ENCODE results near the gene ARPC4. TPM values are rescaled to one million over a fixed set of nuclear protein-coding genes. Genes with fewer than 3 reads are reported as not detected.

ARPC4 gene
- total RNA-seq, 3 donors from 2014 or later (not counting 1 experiment from before 2014, with no cell fraction given), result 282 to 288 (median 285) TPM

GRCh38 chr3:9783954-9784353 lies 8.9 kb upstream of the ARPC4 start:
- no peaks in the 10 kb centered on the region for H3K27me3 Mint-ChIP-seq (ENCODE audit: low read depth in 2 of 2)
- no peak for DNase-seq
- no peak overlapping the region for H3K4me3 Mint-ChIP-seq
- H3K4me3 ChIP-seq (ENCODE audit: low read length), result no peak overlapping the region
- no peak for ATAC-seq
- H3K4me1 Mint-ChIP-seq, result peaks cover 46 to 57% of the 10 kb centered on the region in 2 donors
- intact Hi-C loops (cut with micrococcal nuclease), result no loop called here
- H3K36me3 Mint-ChIP-seq, result peaks cover 21% of the 10 kb centered on the region
- no peaks in the 10 kb centered on the region for H3K27me3 ChIP-seq (ENCODE audit: control insufficient read depth, insufficient read depth, low read length)
- H3K9me3 ChIP-seq (ENCODE audit: control insufficient read depth, insufficient read depth, low read length), result no peaks in the 10 kb centered on the region
- H3K36me3 ChIP-seq (ENCODE audit: control insufficient read depth, insufficient read depth, low read length), result peaks cover 48% of the 10 kb centered on the region
- H3K27ac ChIP-seq (ENCODE audit: low read length), result no peak overlapping the region
- no peak overlapping the region for H3K27ac Mint-ChIP-seq
- WGBS (ENCODE audit: insufficient coverage), result 94% methylated on average over 14 of the region's 14 CpGs
- no peak for TF ChIP-seq CTCF (IDR thresholded peaks at IDR 0.05)
- H3K9me3 Mint-ChIP-seq, result no peaks in the 10 kb centered on the region
- peaks cover 35% of the 10 kb centered on the region for H3K4me1 ChIP-seq (ENCODE audit: control insufficient read depth, insufficient read depth, low read length)

DNA sequence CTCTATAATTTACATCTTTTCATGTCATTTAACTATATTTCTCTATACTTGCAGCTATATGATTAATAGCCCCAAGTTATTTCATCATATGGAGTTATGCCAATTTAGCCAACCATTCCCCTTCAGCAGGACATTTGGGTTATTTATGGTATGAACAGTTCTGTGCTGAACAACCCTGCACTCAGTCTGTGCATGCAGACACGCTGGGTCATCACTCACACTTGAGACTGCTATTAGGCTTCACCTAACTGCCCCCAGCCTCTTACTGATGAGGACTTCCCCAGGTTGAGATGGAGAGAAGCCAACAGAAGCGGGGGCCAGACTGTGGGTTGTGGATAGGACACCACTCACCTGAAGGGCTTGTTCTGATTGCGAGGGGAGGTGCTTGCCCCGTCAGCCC lies 7.9 kb upstream of the ARPC4 start:
- H3K4me1 ChIP-seq (ENCODE audit: control insufficient read depth, insufficient read depth, low read length), result peaks cover 25% of the 10 kb centered on the region
- no peaks in the 10 kb centered on the region for H3K9me3 ChIP-seq (ENCODE audit: control insufficient read depth, insufficient read depth, low read length)
- WGBS (ENCODE audit: insufficient coverage), result 95% methylated on average over 2 of the region's 4 CpGs
- peaks cover 58% of the 10 kb centered on the region for H3K36me3 ChIP-seq (ENCODE audit: control insufficient read depth, insufficient read depth, low read length)
- no peaks in the 10 kb centered on the region for H3K27me3 Mint-ChIP-seq (ENCODE audit: low read depth in 2 of 2)
- peaks cover 21% of the 10 kb centered on the region for H3K36me3 Mint-ChIP-seq
- peaks cover 38 to 54% of the 10 kb centered on the region in 2 donors for H3K4me1 Mint-ChIP-seq
- TF ChIP-seq CTCF (IDR thresholded peaks at IDR 0.05), result no peak
- intact Hi-C loops (cut with micrococcal nuclease), result no loop called here
- no peak overlapping the region for H3K4me3 Mint-ChIP-seq
- no peak for ATAC-seq
- no peaks in the 10 kb centered on the region for H3K27me3 ChIP-seq (ENCODE audit: control insufficient read depth, insufficient read depth, low read length)
- no peak for DNase-seq
- H3K9me3 Mint-ChIP-seq, result no peaks in the 10 kb centered on the region
- no peak overlapping the region for H3K4me3 ChIP-seq (ENCODE audit: low read length)
- no peak overlapping the region for H3K27ac ChIP-seq (ENCODE audit: low read length)
- H3K27ac Mint-ChIP-seq, result no peak overlapping the region

GRCh38 chr3:9785602-9786001 lies 7.3 kb upstream of the ARPC4 start:
- H3K9me3 Mint-ChIP-seq, result no peaks in the 10 kb centered on the region
- 92% methylated on average over 7 of the region's 7 CpGs for WGBS (ENCODE audit: insufficient coverage)
- H3K4me3 Mint-ChIP-seq, result no peak overlapping the region
- Histone ChIP-seq H3K9me3 (ENCODE audit: control insufficient read depth, insufficient read depth, low read length) (no peaks in the 10 kb centered on the region), H3K27ac (ENCODE audit: low read length) (no peak overlapping the region), H3K36me3 (ENCODE audit: control insufficient read depth, insufficient read depth, low read length) (peaks cover 64% of the 10 kb centered on the region), H3K27me3 (ENCODE audit: control insufficient read depth, insufficient read depth, low read length) (no peaks in the 10 kb centered on the region), H3K4me1 (ENCODE audit: control insufficient read depth, insufficient read depth, low read length) (peaks cover 19% of the 10 kb centered on the region), H3K4me3 (ENCODE audit: low read length) (no peak overlapping the region)
- H3K4me1 Mint-ChIP-seq, result peaks cover 38 to 54% of the 10 kb centered on the region in 2 donors
- DNase-seq (no peak), ATAC-seq (no peak)
- no peaks in the 10 kb centered on the region for H3K27me3 Mint-ChIP-seq (ENCODE audit: low read depth in 2 of 2)
- intact Hi-C loops (cut with micrococcal nuclease), result no loop called here
- no peak overlapping the region for H3K27ac Mint-ChIP-seq
- no peak for TF ChIP-seq CTCF (IDR thresholded peaks at IDR 0.05)
- peaks cover 21% of the 10 kb centered on the region for H3K36me3 Mint-ChIP-seq

DNA sequence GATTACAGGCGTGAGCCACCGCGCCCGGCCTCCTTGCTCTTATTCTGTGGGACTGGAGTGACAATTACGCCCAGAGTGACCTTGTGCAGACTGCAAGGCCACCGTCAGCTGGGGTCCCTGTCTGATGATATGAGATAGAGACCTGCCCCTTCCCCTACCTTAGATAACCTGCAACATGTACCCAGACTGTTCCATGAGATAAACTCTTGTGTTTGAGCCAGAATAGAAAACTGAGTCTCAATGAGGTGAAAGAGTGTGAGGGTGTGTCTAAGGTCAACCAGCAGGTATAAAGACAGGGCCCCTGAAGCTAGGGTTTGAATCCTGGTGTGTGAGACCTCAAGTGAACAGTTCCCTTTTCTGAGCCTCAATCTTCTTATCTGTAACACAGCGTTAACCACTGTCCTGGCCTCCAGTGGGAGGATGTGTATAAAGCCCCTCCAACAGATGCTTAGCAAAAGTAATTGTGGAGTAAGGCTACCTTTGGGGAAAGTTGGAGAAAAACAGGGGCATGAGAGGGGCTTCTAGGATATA lies 6.6 kb upstream of the ARPC4 start:
- Histone ChIP-seq H3K27me3 (ENCODE audit: control insufficient read depth, insufficient read depth, low read length) (no peaks in the 10 kb centered on the region), H3K27ac (ENCODE audit: low read length) (no peak overlapping the region), H3K4me1 (ENCODE audit: control insufficient read depth, insufficient read depth, low read length) (peaks cover 15% of the 10 kb centered on the region), H3K9me3 (ENCODE audit: control insufficient read depth, insufficient read depth, low read length) (no peaks in the 10 kb centered on the region), H3K4me3 (ENCODE audit: low read length) (no peak overlapping the region), H3K36me3 (ENCODE audit: control insufficient read depth, insufficient read depth, low read length) (peaks cover 65% of the 10 kb centered on the region)
- DNase-seq (no peak), ATAC-seq (no peak)
- H3K9me3 Mint-ChIP-seq, result no peaks in the 10 kb centered on the region
- H3K27me3 Mint-ChIP-seq (ENCODE audit: low read depth in 2 of 2), result no peaks in the 10 kb centered on the region
- peaks cover 21% of the 10 kb centered on the region for H3K36me3 Mint-ChIP-seq
- no peak overlapping the region for H3K27ac Mint-ChIP-seq
- WGBS (ENCODE audit: insufficient coverage), result 92% methylated on average over 7 of the region's 7 CpGs
- no peak for TF ChIP-seq CTCF (IDR thresholded peaks at IDR 0.05)
- peaks cover 40 to 54% of the 10 kb centered on the region in 2 donors for H3K4me1 Mint-ChIP-seq
- intact Hi-C loops (cut with micrococcal nuclease), result no loop called here
- H3K4me3 Mint-ChIP-seq, result no peak overlapping the region
